Caco-2 (cell line): ENCODE measurements around the gene HPDL. TPM values are rescaled to one million over a fixed set of nuclear protein-coding genes. Genes with fewer than 3 reads are reported as not detected.

ENCODE experiments used
- BruUV-seq: library from RNA; stranded (reverse); fragments of 400-500 nt; replicated peaks from 2 replicates; lab custom pipeline; 2021; lab: Mats Ljungman, UMichigan
- CTCF ChIA-PET: fragments of 300-600 bp; sonication (Branson Sonifier 250); formaldehyde crosslinking; loops from one replicate; lab custom pipeline; 2022; ENCODE audit warnings: antibody characterized with exemption; lab: Charles Lee
- POLR2A ChIA-PET: fragments of 300-600 bp; sonication (Branson Sonifier 250); formaldehyde crosslinking; loops from one replicate; lab custom pipeline; 2022; ENCODE audit warnings: antibody characterized with exemption; lab: Charles Lee
- DNase-seq, 2 experiments: peaks; one replicate each; pipeline versions ENCODE4 v3.0.0 to v3.0.0-alpha.2; 2020 to 2022
- H3K27me3 ChIP-seq: replicated peaks from 2 replicates; pipeline ENCODE4 v1.6.0; 2011; ENCODE audit warnings: low read length; ENCODE audit not compliant: control insufficient read depth, insufficient read depth
- H3K36me3 ChIP-seq: 2 replicates; pipeline ENCODE4 v1.5.1; 2011; ENCODE audit warnings: low read length; ENCODE audit not compliant: control insufficient read depth, insufficient read depth
- H3K4me1 ChIP-seq: fragments of 250-450 bp; sonication (Bioruptor Pico); 2 replicates; pipeline ENCODE4 v1.5.1; 2020; ENCODE audit warnings: mild to moderate bottlenecking
- H3K4me3 ChIP-seq: 2 replicates; pipeline ENCODE4 v1.5.1; 2011; ENCODE audit warnings: low read depth, mild to moderate bottlenecking, control low read depth, low read length
- H3K9me3 ChIP-seq: fragments of 250-450 bp; sonication (Bioruptor Pico); 2 replicates; pipeline ENCODE4 v1.5.1; 2020; ENCODE audit warnings: mild to moderate bottlenecking, moderate library complexity
- H3K27ac Mint-ChIP-seq: one replicate; pipeline ENCODE4 v1.8.0; 2022; ENCODE audit warnings: mixed read lengths; ENCODE audit not compliant: unreplicated experiment
- H3K27me3 Mint-ChIP-seq: one replicate; pipeline ENCODE4 v1.8.0; 2022; ENCODE audit warnings: mixed read lengths; ENCODE audit not compliant: insufficient read depth, unreplicated experiment
- H3K36me3 Mint-ChIP-seq: one replicate; pipeline ENCODE4 v1.8.0; 2022; ENCODE audit warnings: mild to moderate bottlenecking, mixed read lengths; ENCODE audit not compliant: insufficient read depth, unreplicated experiment
- H3K4me1 Mint-ChIP-seq: one replicate; pipeline ENCODE4 v1.8.0; 2022; ENCODE audit warnings: low read depth, mixed read lengths; ENCODE audit not compliant: unreplicated experiment
- H3K4me3 Mint-ChIP-seq: one replicate; pipeline ENCODE4 v1.8.0; 2022; ENCODE audit warnings: mild to moderate bottlenecking, moderate library complexity, mixed read lengths; ENCODE audit not compliant: unreplicated experiment
- H3K9me3 Mint-ChIP-seq: one replicate; pipeline ENCODE4 v1.8.0; 2022; ENCODE audit warnings: mixed read lengths; ENCODE audit not compliant: unreplicated experiment
- intact Hi-C: fragments of 100-400 bp; cut with micrococcal nuclease; formaldehyde crosslinking; loops from one replicate; pipeline ENCODE4 v1.10.0; 2022; ENCODE audit not compliant: unreplicated experiment
- total RNA-seq: library from RNA; stranded (reverse); gene quantifications from 2 replicates; pipeline ENCODE4 v1.2.3, GENCODE V29; 2022
- TF ChIP-seq, protein P1 (sequence below), 2 experiments: fragments of 200-600 bp in 1 of 2; IDR thresholded peaks; 1 replicate in 1 of 2; 2 replicates in 1 of 2; pipeline versions ENCODE4 v1.5.1 to v1.8.0; 2011 to 2022; ENCODE audit warnings: antibody characterized with exemption in 1 of 2, control low read depth in 1 of 2, inconsistent platforms in 1 of 2, low read depth in 1 of 2, low read length in 1 of 2, mild to moderate bottlenecking in 1 of 2, moderate library complexity in 1 of 2; ENCODE audit not compliant: insufficient read depth in 1 of 2, severe bottlenecking in 1 of 2, unreplicated experiment in 1 of 2

The HPDL gene
- total RNA-seq, 1 experiment from 2014 or later = 90.6 TPM

DNA sequence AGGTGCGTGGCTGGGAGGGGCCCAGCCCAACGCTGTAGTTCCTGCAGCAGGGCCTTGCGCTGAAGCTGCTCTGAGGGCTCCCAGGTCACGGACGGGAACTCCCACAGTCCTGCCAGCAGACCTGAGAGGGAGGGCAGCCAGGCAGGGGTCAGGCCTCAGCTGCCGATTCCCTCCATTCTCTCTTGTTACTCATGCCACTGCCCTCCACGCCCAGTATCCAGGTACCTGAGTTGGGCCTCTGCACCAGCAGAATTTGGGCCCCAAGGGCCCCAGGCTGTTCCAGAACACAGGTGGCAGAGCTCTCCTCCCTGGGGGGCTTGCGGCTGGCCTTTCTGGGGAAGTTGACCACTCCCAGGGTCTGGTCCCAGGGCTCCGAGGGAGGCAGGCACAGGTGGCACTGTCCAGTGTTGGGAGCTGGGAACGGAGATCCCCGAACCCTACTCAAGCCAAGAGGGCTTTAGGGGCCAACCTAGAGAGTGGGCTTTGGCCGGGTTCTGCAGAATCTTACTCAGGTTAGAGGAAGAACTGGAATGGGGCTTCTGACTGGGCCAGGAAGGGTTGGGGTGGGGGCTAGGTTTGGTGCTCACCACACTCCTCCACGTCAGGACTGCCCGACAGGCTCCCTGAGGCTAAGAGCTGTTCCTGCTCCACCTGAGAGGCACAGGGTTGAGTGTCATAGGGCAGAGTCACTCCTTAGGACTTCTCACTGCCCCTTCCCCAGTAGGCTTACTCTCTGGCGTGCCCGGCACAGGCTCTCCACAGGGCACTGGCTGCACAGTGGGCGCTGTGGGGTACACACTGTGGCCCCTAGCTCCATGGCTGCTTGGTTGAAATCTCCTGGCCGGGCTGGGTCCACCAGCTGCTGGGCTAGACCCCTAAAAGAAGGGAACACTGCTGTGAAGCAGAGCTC, 5.0 kb downstream of the HPDL start:
- Histone ChIP-seq H3K36me3 (peaks cover 11% of the 10 kb centered on the region), H3K4me3 (no peak overlapping the region), H3K4me1 (peaks cover 50% of the 10 kb centered on the region), H3K27me3 (no peaks in the 10 kb centered on the region), H3K9me3 (no peaks in the 10 kb centered on the region)
- H3K4me1 Mint-ChIP-seq = peaks cover 30% of the 10 kb centered on the region
- H3K36me3 Mint-ChIP-seq = peaks cover 73% of the 10 kb centered on the region
- intact Hi-C loops = no loop called here
- H3K9me3 Mint-ChIP-seq = no peaks in the 10 kb centered on the region
- TF ChIP-seq, protein P1, sequence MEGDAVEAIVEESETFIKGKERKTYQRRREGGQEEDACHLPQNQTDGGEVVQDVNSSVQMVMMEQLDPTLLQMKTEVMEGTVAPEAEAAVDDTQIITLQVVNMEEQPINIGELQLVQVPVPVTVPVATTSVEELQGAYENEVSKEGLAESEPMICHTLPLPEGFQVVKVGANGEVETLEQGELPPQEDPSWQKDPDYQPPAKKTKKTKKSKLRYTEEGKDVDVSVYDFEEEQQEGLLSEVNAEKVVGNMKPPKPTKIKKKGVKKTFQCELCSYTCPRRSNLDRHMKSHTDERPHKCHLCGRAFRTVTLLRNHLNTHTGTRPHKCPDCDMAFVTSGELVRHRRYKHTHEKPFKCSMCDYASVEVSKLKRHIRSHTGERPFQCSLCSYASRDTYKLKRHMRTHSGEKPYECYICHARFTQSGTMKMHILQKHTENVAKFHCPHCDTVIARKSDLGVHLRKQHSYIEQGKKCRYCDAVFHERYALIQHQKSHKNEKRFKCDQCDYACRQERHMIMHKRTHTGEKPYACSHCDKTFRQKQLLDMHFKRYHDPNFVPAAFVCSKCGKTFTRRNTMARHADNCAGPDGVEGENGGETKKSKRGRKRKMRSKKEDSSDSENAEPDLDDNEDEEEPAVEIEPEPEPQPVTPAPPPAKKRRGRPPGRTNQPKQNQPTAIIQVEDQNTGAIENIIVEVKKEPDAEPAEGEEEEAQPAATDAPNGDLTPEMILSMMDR (IDR thresholded peaks at IDR 0.05; ENCODE audit: insufficient read depth in 1 of 2, low read depth in 1 of 2, low read length in 1 of 2, severe bottlenecking in 1 of 2, unreplicated experiment in 1 of 2) = no peak
- ChIA-PET CTCF (no interaction called here), POLR2A (no interaction called here)
- H3K27me3 Mint-ChIP-seq = no peaks in the 10 kb centered on the region
- no TSS peak for BruUV-seq
- H3K4me3 Mint-ChIP-seq = no peak overlapping the region
- DNase-seq = no peak
- H3K27ac Mint-ChIP-seq = peak overlapping the region; percentile 93

DNA sequence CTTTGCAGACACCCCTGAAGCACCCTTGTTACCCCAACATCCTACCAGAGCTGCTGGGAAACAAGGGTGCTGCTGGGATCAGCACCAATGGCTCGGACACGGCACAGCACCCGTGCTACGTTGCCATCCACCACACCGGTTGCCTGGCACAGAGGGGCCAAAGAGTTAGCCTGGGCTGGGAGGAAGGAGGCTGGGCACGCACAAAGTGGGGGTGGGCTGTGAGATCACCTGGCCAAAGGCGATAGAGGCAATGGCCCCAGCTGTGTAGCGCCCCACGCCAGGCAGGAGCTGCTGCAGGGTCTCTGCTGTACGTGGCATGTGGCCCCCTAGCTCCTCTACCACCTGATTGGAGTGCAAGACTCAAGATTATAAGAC, 5.6 kb downstream of the HPDL start:
- Mint-ChIP-seq H3K36me3 (peaks cover 72% of the 10 kb centered on the region), H3K4me3 (no peak overlapping the region), H3K4me1 (peaks cover 37% of the 10 kb centered on the region), H3K27me3 (no peaks in the 10 kb centered on the region), H3K9me3 (no peaks in the 10 kb centered on the region), H3K27ac (no peak overlapping the region)
- DNase-seq = no peak
- H3K4me3 ChIP-seq = no peak overlapping the region
- TF ChIP-seq, protein P1 (IDR thresholded peaks at IDR 0.05; ENCODE audit: insufficient read depth in 1 of 2, low read depth in 1 of 2, low read length in 1 of 2, severe bottlenecking in 1 of 2, unreplicated experiment in 1 of 2) = no peak
- intact Hi-C loops = no loop called here
- H3K36me3 ChIP-seq = peaks cover 11% of the 10 kb centered on the region
- no peaks in the 10 kb centered on the region for H3K9me3 ChIP-seq
- no peaks in the 10 kb centered on the region for H3K27me3 ChIP-seq
- ChIA-PET POLR2A (no interaction called here), CTCF (no interaction called here)
- no TSS peak for BruUV-seq
- H3K4me1 ChIP-seq = peaks cover 54% of the 10 kb centered on the region

DNA sequence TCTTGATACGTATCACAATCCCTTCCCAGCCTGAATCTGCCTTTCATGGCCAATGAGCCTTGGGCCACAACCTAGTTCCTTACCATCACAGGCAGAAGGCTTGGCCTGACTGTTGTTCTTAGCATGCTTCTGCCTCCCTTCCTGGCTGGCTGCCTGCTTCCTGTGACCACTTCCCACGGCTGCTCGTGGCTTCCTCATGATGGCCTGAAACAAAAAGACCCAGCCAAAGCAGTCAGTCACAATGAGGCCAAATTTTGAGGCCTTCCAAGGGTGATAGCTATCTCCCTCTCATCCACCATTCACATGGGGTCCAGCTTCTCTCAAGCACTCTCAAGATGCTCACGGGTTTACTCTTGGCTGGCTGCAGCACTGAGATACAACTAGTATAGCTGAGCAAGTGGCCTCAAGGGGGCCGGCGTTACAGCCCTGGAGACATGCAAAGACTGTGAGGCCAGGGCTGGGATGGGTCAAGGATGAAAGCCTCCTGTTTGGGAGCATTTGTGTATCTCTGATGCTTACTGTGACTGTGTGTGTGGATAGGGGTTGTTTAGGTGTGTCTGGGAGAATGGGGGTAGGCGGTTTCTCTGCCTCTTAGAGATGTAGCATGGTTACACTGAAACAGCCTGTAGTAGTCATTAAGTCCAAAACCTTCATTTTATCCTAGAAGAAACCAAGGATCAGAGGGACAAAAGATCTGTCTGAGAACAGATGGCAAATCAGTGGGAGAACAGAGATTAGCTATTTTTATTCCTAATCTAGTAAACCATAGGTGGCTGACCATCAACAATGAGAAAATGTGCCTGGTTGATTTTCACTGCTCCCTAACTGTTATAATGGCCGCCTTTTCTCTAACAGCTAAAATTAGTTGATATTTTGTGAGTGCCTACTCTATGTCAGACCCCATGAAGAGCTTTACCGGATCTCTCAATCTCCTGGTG, 7.9 kb downstream of the HPDL start:
- peaks cover 47% of the 10 kb centered on the region for H3K4me1 Mint-ChIP-seq
- no peaks in the 10 kb centered on the region for H3K9me3 Mint-ChIP-seq
- peak; percentile 60 to 72 for DNase-seq
- CTCF ChIA-PET = no interaction called here
- peaks cover 71% of the 10 kb centered on the region for H3K36me3 Mint-ChIP-seq
- Histone ChIP-seq H3K27me3 (no peaks in the 10 kb centered on the region), H3K4me1 (peaks cover 68% of the 10 kb centered on the region), H3K36me3 (peaks cover 13% of the 10 kb centered on the region), H3K4me3 (no peak overlapping the region), H3K9me3 (no peaks in the 10 kb centered on the region)
- TF ChIP-seq, protein P1 (IDR thresholded peaks at IDR 0.05; ENCODE audit: insufficient read depth in 1 of 2, low read depth in 1 of 2, low read length in 1 of 2, severe bottlenecking in 1 of 2, unreplicated experiment in 1 of 2) = peak in 1 of 2 experiments; percentile 35
- POLR2A ChIA-PET = interaction anchor here (0.6 kb wide), 1 partner anchor 489 kb away, joined by 4 read pairs; no protein-coding TSS in a partner anchor
- intact Hi-C loops = no loop called here
- no TSS peak for BruUV-seq
- peak overlapping the region; percentile 99 for H3K4me3 Mint-ChIP-seq
- peak overlapping the region; percentile 97 for H3K27ac Mint-ChIP-seq
- no peaks in the 10 kb centered on the region for H3K27me3 Mint-ChIP-seq
